Testis (tissue), 3 donors: ENCODE results near the gene FRAS1. TPM values are rescaled to one million over a fixed set of nuclear protein-coding genes. Genes with fewer than 3 reads are reported as not detected.

Experiments used
- DNase-seq: peaks from one replicate; pipeline ENCODE4 v3.0.0-alpha.2; 2019
- H3K27ac ChIP-seq, 2 donors: fragments of 200-600 bp; sonication (generic); one replicate each; pipeline ENCODE4 v1.5.1; 2019
- H3K27me3 ChIP-seq: fragments of 200-600 bp; sonication (generic); one replicate; pipeline ENCODE4 v1.5.1; 2019
- H3K36me3 ChIP-seq: fragments of 200-600 bp; sonication (generic); one replicate; pipeline ENCODE4 v1.5.1; 2017; ENCODE audit warnings: low read depth; ENCODE audit errors: missing control alignments
- H3K4me1 ChIP-seq: fragments of 200-600 bp; sonication (generic); one replicate; pipeline ENCODE4 v1.5.1; 2019
- H3K4me3 ChIP-seq, 2 donors: fragments of 200-600 bp; sonication (generic); one replicate each; pipeline ENCODE4 v1.5.1; 2017 to 2019
- H3K9me3 ChIP-seq: fragments of 200-600 bp; sonication (generic); one replicate; pipeline ENCODE4 v1.5.1; 2017
- POLR2A ChIP-seq: fragments of 450-650 bp; IDR thresholded peaks from one replicate; pipeline ENCODE4 v1.6.1; 2017; ENCODE audit warnings: antibody characterized with exemption, mild to moderate bottlenecking, moderate library complexity
- WGBS, 2 donors: methylation state at CpG; one replicate each; pipeline ENCODE4 v1.1.5; 2018; 5-methylcytosine and 5-hydroxymethylcytosine counted together
- intact Hi-C: fragments of 100-400 bp; cut with DNase I; formaldehyde crosslinking; loops from one replicate; pipeline ENCODE4 v1.15.1; 2023; ENCODE audit warnings: low total_unique reads
- polyA plus RNA-seq: library from polyadenylated mRNA; stranded (reverse); fragments of 350-450 nt; fragmentation: Illumina TruSeq; extraction: RNeasy Lipid Tissue Mini Kit (QIAGEN cat#74804); gene quantifications from one replicate; pipeline ENCODE4 v1.2.3, GENCODE V29; 2014; ENCODE audit warnings: low read depth, low replicate concordance; ENCODE audit not compliant: insufficient read depth
- total RNA-seq, 2 donors: library from RNA; depleted of rRNA; stranded (reverse); fragments of >200 nt; gene quantifications; one replicate each; pipeline ENCODE4 v1.2.3, GENCODE V29; 2016
- TF ChIP-seq, protein P1 (sequence below), 3 experiments: fragments of 450-650 bp in 2 of 3; fragments of 200-600 bp in 1 of 3; sonication (generic) in 1 of 3; IDR thresholded peaks; one replicate each; pipeline ENCODE4 v1.5.1; 2016 to 2019; ENCODE audit warnings: antibody characterized with exemption in 3 of 3, mild to moderate bottlenecking in 2 of 3, moderate library complexity in 1 of 3

The FRAS1 gene
- total and polyA plus RNA-seq, 3 donors from 2014 or later, result 2.2 to 3.7 (median 3.5) TPM

DNA sequence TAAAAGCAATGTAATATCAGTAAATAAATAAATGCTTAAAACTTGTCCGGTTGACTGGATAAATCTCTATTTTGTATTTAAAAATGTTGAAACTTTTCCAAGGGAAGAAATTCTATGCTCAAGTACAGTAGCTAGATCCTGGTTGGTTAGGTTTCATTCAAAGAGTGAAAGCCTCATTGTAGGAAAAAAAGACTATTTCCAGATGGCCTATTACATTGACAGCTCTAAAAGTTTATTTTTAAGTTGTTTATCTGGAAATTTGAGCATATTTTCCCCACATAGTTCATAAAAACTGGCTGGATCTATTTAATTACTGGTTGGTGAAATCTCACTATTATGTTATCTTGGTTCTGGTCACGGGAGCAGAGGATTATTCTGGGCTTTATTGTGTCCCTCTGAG is 38.0 kb downstream of the FRAS1 start:
- Histone ChIP-seq H3K4me3 (no peak overlapping the region), H3K4me1 (no peaks in the 10 kb centered on the region), H3K9me3 (no peaks in the 10 kb centered on the region), H3K36me3 (no peaks in the 10 kb centered on the region), H3K27ac (no peak overlapping the region), H3K27me3 (no peaks in the 10 kb centered on the region)
- intact Hi-C loops, result no loop called here
- DNase-seq, result no peak
- TF ChIP-seq POLR2A, result no peak
- TF ChIP-seq, protein P1, sequence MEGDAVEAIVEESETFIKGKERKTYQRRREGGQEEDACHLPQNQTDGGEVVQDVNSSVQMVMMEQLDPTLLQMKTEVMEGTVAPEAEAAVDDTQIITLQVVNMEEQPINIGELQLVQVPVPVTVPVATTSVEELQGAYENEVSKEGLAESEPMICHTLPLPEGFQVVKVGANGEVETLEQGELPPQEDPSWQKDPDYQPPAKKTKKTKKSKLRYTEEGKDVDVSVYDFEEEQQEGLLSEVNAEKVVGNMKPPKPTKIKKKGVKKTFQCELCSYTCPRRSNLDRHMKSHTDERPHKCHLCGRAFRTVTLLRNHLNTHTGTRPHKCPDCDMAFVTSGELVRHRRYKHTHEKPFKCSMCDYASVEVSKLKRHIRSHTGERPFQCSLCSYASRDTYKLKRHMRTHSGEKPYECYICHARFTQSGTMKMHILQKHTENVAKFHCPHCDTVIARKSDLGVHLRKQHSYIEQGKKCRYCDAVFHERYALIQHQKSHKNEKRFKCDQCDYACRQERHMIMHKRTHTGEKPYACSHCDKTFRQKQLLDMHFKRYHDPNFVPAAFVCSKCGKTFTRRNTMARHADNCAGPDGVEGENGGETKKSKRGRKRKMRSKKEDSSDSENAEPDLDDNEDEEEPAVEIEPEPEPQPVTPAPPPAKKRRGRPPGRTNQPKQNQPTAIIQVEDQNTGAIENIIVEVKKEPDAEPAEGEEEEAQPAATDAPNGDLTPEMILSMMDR (IDR thresholded peaks at IDR 0.05), result no peak
- 63 to 70% methylated on average over 2 of the region's 2 CpGs for WGBS, 2 donors

DNA sequence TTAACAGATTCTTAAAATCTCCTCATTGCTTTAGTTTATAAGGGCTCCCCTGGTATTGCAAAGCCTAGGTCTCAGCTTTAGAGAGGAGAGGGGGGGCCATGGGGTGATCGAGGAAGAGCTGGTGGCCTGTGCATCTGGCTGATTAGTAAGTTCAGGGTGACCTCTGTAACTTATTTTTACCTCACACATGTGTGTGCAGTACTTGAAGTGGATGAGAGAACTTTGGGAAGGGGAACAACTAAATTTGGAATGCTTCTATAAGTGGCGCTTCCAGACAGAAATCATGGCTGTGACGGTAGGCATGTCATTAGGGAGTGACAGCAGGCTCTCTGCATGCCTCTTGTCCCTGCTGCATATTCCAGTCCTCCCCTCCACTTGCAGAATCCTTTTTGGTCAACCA is 41.9 kb downstream of the FRAS1 start:
- DNase-seq, result no peak
- Histone ChIP-seq H3K27me3 (no peaks in the 10 kb centered on the region), H3K36me3 (no peaks in the 10 kb centered on the region), H3K27ac (no peak overlapping the region), H3K4me3 (no peak overlapping the region), H3K9me3 (no peaks in the 10 kb centered on the region), H3K4me1 (no peaks in the 10 kb centered on the region)
- TF ChIP-seq, protein P1 (IDR thresholded peaks at IDR 0.05), result no peak
- TF ChIP-seq POLR2A, result no peak
- intact Hi-C loops, result no loop called here
- WGBS, 2 donors, result 85 to 91% methylated on average over 3 of the region's 3 CpGs

DNA sequence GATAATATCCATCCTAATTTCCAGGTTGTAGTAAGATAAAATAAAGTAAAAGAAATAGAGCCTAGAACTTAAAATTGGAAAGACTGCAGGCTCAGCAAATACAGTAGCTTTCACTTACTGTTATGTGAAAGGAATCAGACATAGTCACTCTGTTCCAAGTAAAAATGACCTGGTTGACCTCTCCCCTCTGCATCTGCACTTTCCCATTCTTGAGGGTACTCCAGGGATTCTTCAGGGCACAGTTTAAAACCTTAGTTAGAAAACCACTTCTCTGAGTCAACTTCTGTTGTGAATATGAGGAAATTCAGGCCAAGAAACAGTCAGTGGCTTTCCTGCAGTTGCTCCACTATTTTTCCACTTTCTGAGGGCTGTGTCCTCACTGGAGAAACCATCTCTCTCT is 42.9 kb downstream of the FRAS1 start:
- TF ChIP-seq, protein P1 (IDR thresholded peaks at IDR 0.05), result no peak
- no peak for TF ChIP-seq POLR2A
- intact Hi-C loops, result no loop called here
- no peak overlapping the region for H3K4me3 ChIP-seq
- H3K27me3 ChIP-seq, result no peaks in the 10 kb centered on the region
- H3K36me3 ChIP-seq, result no peaks in the 10 kb centered on the region
- no peak for DNase-seq
- H3K4me1 ChIP-seq, result no peaks in the 10 kb centered on the region
- H3K9me3 ChIP-seq, result no peaks in the 10 kb centered on the region
- H3K27ac ChIP-seq, result no peak overlapping the region

DNA sequence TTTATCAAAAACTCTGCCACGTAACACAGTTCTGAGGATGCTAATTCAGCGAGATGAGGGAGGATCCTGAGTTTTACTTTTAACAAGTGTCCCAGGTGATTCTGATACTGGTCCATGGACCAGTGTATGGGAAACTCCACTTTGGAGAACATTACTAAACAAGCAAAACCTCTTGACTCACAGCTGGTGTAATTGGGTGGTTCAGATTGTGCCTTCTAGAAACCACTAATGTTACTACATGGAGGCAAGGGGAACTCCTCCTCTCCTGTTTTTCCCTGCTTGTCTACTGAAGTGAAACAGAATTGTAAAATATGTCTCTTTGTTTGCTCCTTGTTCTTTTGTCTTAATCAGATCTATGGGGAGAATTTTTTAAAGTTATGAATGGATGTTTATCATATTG is 62.6 kb downstream of the FRAS1 start:
- H3K27me3 ChIP-seq, result no peaks in the 10 kb centered on the region
- WGBS, 2 donors, result 81 to 87% methylated on average over 2 of the region's 2 CpGs
- H3K4me1 ChIP-seq, result no peaks in the 10 kb centered on the region
- no peak overlapping the region for H3K4me3 ChIP-seq
- intact Hi-C loops, result no loop called here
- no peak for DNase-seq
- TF ChIP-seq POLR2A, result no peak
- TF ChIP-seq, protein P1 (IDR thresholded peaks at IDR 0.05), result no peak
- H3K27ac ChIP-seq, result no peak overlapping the region
- no peaks in the 10 kb centered on the region for H3K9me3 ChIP-seq
- H3K36me3 ChIP-seq, result no peaks in the 10 kb centered on the region

DNA sequence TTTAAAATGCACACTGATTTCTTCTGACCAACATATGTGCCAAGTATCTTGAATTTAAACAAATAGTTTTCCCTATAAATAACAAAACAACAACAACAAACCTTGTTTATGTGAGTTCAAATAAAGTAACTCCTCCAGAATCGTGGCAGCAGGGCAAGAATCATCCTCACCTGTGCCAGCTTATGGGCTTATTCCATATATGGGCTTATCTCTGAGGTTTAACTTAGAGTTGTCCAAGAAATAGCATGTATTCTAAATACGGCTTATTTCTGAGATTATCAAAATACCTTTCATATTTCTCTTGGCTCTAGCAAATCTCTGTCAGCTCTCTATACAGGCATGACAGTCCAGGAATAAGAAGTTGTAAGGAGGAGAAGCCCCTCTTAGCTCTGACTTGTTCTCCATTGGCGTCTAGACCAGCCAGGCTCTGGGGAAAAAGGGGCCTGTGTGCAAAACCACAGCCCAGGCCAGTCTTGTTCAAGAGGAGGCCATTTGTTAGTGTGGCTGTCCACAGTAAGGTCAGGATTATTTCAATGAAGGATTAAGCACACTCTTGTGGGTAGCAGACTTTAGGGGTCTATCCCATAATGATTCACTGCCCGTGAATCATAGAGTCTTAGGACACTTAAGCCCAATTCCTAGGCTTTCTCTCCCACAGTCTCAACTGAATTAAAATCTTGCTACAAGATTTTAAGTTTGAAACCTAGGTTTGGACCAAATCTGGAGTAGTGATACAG is 63.2 kb downstream of the FRAS1 start:
- Histone ChIP-seq H3K9me3 (no peaks in the 10 kb centered on the region), H3K4me3 (no peak overlapping the region), H3K27ac (no peak overlapping the region), H3K4me1 (no peaks in the 10 kb centered on the region), H3K27me3 (no peaks in the 10 kb centered on the region), H3K36me3 (no peaks in the 10 kb centered on the region)
- TF ChIP-seq POLR2A, result no peak
- TF ChIP-seq, protein P1 (IDR thresholded peaks at IDR 0.05), result no peak
- WGBS, 2 donors, result 62 to 69% methylated on average over 4 of the region's 4 CpGs
- intact Hi-C loops, result no loop called here
- DNase-seq, result no peak
